Activated T-helper 9 cell treated with anti-CD3 and anti-CD28 coated beads, Interleukin-2, amount 50 U/mL, for 16 hours (primary cell): Measurements from ENCODE around the gene CUX1.

Experiments used
- DNase-seq: peaks from one replicate; pipeline ENCODE4 v3.0.0-alpha.2; 2020; ENCODE audit warnings: low read depth

The CUX1 gene

GRCh38 chr7:102073931-102074880 is 256.8 kb downstream of the CUX1 start:
- DNase-seq = no peak

DNA sequence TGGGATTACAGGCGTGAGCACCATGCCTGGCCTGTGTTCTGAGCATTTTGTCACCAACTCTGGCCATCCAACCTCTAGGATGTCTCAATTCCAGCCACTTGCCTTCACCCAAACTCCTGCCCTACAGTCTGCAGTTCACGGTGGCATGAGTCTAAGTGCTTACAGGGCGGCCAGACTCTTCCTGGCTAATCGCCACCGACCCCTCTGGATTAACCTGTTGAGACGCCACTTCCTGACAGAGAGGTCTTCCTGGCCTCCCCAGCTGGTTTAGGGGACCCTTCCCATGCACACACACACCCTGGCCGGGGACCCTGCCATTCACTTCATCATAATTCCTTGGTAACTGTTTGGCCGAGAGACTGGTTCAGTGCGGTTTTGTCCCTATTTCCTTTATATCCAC is 257.7 kb downstream of the CUX1 start:
- no peak for DNase-seq

DNA sequence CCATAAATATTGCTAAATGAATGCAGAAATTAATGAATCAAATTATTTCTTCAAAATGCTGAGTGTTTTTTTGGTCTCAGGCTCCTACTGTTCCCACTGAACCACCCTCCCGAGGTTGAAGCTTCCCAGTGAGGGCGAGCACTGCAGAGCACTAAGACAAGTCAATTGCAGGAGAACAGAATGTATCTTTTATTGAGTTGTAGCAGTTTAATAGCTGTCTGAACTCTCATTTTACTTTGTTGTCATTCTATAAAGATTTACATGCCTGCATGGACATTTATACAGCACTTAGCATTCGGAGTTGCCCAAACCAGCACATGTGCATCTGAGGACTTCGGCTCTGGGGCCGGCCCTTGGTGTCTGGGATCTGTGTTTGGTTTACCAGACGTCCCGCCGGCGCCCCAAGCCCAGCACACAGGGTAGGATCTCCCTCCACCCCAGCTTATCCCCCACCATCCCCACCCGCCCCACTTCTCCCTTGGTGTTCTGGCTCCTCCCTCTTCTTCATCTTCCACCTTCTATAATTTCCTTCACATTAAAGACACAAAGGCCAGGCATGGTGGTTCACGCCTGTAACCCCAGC is 258.2 kb downstream of the CUX1 start:
- no peak for DNase-seq

- no peak for DNase-seq
Measured at GRCh38 chr7:102077081-102077480, 259.7 kb downstream of the CUX1 start.

DNA sequence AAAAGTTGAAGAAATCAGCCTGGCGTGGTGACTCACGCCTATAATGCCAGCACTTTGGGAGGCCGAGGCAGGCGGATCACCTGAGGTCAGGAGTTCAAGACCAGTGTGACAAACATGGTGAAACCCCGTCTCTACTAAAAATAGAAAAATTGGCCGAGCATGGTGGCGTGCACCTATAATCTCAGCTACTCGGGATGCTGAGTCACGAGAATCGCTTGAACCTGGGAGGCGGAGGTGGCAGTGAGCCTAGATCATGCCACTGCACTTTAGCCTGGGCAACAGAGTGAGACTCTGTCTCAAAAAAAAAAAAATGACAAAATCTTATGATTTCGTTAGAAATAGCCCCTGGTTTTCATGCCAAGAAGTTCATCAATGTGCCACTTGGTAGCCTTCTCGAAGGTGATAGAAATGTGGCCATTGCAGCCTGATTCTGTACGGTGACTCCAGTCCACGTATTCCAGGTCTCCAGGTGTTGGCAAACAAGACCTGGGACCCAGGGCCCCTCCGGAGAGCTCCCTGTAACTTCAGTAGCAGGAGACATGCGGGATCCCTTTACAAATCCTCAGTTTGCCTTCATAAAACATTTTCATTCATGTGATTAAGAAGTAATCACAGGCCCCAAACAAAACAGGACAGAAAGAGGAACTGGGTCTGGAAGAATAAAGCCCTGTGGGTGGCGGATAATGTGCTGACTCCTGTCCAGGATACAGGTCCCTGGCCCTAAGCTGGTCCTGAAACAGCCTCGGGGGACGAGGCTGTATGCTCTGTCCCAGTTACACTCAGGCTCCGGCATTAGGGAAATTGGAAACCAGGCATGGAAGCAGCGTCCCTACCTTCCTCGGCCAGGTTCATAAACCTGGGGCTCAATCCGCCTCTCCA is 262.0 kb downstream of the CUX1 start:
- DNase-seq = no peak

GRCh38 chr7:102080019-102080433 is 262.6 kb downstream of the CUX1 start:
- DNase-seq = no peak

DNA sequence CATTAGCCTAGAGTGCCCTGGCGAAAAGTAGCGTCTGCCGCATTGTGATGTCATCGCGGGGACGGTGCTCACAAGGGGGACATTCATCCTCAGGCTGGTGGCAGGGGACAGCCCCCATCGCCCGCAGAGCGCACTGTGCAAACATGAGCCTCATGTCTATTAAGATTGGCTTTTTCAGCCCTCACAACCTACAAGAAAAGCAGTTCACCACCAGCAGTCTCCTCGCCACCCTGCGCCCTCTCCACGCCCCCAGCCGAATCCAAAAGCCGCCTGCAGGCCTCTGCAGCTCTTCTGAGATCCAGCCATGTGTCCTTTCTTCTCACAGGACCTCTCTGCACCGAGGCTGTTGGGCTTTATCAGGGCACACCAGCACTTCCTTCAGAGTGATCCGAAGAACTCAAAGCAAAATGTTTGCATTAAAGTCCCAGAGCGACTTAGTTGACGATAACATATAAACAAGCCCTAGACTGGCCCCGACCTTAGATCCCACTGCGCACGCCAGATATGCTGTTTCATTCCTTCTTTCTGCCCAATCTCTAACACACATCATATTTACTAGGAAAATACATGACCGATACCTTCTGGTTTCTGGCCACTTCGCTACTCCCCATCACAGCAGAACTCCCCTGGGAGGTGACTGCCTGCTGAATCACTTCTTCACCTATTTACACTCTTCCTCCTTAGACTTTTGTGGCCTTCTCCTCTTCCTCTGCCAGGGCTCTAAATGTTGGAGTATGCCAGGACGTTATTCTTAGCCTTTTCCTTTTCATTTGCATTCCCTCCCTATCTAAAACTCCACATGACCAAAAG is 263.2 kb downstream of the CUX1 start:
- no peak for DNase-seq

GRCh38 chr7:102081244-102081627 is 263.8 kb downstream of the CUX1 start:
- DNase-seq = no peak

GRCh38 chr7:102082693-102083368 is 265.4 kb downstream of the CUX1 start:
- DNase-seq = no peak

DNA sequence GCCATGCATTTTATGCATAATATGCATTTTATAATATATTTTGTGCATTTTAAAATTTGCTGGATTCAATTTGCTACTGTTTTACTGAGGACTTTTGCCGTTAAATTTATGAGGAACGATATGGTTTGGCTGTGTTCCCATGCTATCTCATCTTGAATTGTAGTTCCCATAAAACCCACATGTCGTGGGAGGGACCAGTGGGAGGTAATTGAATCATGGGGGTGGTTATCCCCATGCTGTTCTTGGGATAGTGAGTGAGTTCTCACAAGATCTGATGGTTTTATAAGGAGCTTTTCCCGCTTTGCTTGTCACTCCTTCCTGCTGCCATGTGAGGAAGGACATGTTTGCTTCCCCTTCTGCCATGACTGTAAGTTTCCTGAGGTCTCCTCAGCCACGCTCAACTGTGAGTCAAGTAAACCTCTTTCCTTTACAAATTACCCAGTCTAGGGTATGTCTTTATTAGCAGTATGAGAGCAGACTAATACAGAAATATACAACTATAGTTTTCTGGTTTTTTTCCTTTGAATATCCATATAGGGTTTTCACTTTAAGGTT is 267.9 kb downstream of the CUX1 start:
- no peak for DNase-seq

- no peak for DNase-seq
Measured at GRCh38 chr7:102089175-102090098, 272.0 kb downstream of the CUX1 start.

DNA sequence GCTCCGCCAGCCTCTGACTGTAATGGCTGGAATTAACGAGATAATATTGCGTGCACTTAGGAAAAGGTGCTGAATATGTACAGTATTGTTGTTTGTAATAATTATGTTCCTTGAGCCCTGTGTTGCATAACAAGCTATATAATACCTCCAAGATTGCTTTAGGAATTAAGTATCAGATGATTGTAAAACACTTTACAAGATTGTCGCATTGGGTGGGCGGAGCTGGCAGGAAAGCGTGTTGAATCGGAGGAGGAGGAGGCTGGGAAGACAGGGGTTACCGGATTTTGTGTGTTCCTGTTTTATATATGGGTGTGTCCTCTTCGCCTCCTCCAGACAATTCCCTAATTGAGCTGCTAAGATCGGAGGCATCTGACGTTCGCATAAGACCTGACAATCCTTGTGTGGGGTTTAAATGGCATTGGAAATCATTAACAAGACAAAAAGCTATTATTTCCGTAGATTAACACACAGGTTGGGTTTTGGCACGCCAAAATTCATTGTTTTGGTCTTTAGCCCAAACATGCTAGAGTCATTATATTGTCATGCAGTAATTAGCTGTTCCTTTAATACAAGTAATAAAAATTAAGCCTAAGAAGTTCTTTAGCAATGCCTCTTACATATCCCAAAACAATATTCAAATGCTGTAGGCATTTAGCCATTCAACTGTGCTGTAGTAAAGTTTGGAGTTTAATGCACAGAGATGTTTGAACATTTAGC is 276.3 kb downstream of the CUX1 start:
- DNase-seq = no peak

- no peak for DNase-seq
Measured at GRCh38 chr7:102094316-102094650, 276.9 kb downstream of the CUX1 start.

GRCh38 chr7:102095321-102096011 is 278.0 kb downstream of the CUX1 start:
- DNase-seq = no peak

DNA sequence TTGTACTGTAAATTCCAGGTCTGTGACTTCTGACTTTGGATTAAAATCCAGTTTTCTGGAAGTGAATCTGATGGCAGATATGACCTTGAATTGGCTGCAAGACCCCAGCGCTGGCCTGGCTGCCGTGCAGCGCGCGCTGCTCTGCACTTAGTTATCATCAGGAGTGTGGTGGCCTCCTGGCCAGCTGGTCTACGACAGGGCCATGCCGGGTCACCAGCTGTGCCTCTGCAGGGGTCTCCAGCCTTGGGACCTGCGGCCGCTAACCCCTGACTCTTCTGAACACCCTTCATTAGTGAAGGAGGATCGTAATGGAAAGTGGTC is 278.5 kb downstream of the CUX1 start:
- DNase-seq = no peak

DNA sequence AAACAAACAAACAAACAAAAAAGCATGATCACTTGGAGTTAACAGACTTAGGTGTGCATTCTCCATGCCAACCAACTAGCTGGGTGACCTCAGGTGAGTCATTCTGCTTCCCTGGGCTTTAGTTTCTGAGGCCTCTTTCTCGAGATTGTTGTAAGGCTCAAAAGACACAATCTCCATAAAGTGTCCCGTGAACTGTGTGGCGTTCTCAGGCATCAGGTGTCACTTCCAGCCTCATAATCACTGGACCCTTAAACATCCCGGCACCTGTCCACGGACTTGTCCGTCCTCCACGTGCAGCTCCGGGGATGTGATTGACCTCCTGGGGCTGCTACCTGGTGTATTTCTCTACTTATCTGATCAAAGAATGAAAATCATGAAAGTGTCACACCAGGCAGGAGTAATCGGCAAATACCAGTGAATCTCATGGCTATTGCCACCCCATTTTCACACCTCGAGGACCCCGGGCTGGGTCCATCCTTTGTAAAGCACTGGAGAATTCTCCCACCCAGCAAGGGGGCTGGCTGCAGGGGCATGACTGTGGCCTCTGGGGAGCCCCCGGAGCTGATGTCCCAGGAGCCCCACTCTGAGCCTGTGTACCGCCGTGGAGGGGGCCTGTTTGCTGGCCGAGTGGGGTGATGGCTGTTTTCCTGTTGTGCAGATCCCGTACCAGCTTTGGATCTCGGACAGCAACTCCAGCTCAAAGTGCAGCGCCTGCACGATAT is 279.4 kb downstream of the CUX1 start:
- no peak for DNase-seq

GRCh38 chr7:102097601-102098161 is 280.3 kb downstream of the CUX1 start:
- no peak for DNase-seq

- DNase-seq = no peak
Measured at GRCh38 chr7:102098986-102099385, 281.6 kb downstream of the CUX1 start.
